WERI-Rb-1 (cell line): ENCODE measurements around the gene PLEKHH2.

Experiments used
- DNase-seq: peaks from one replicate; pipeline ENCODE4 v3.0.0-alpha.2; 2020
- H3K27ac ChIP-seq: fragments of 250-450 bp; sonication (Bioruptor Pico); 2 replicates; pipeline ENCODE4 v1.5.1; 2020; ENCODE audit warnings: mild to moderate bottlenecking, moderate library complexity
- H3K27me3 ChIP-seq: fragments of 250-450 bp; sonication (Bioruptor Pico); 2 replicates; pipeline ENCODE4 v1.5.1; 2021; ENCODE audit warnings: mild to moderate bottlenecking, low read depth, moderate library complexity; ENCODE audit not compliant: insufficient read depth, severe bottlenecking
- H3K36me3 ChIP-seq: fragments of 250-450 bp; sonication (Bioruptor Pico); 2 replicates; pipeline ENCODE4 v1.5.1; 2020; ENCODE audit warnings: mild to moderate bottlenecking, moderate library complexity
- H3K4me3 ChIP-seq: 2 replicates; pipeline ENCODE4 v1.5.1; 2011; ENCODE audit warnings: low read depth, mild to moderate bottlenecking, control low read depth, low read length
- H3K9me3 ChIP-seq: fragments of 250-450 bp; sonication (Bioruptor Pico); 2 replicates; pipeline ENCODE4 v1.5.1; 2021; ENCODE audit warnings: mild to moderate bottlenecking, moderate library complexity; ENCODE audit not compliant: severe bottlenecking
- CTCF ChIP-seq: IDR thresholded peaks from 2 replicates; pipeline ENCODE4 v1.5.1; 2011; ENCODE audit warnings: low read depth, mild to moderate bottlenecking, control low read depth, inconsistent platforms, low read length

The PLEKHH2 gene

GRCh38 chr2:43802135-43802534, 165.1 kb downstream of the PLEKHH2 start:
- no peak for TF ChIP-seq CTCF
- no peaks in the 10 kb centered on the region for H3K36me3 ChIP-seq
- H3K27me3 ChIP-seq: no peaks in the 10 kb centered on the region
- no peak overlapping the region for H3K27ac ChIP-seq
- no peaks in the 10 kb centered on the region for H3K9me3 ChIP-seq
- no peak overlapping the region for H3K4me3 ChIP-seq
- no peak for DNase-seq

GRCh38 chr2:43803113-43803512, 166.1 kb downstream of the PLEKHH2 start:
- Histone ChIP-seq H3K36me3 (no peaks in the 10 kb centered on the region), H3K27ac (no peak overlapping the region), H3K9me3 (no peaks in the 10 kb centered on the region), H3K27me3 (no peaks in the 10 kb centered on the region), H3K4me3 (no peak overlapping the region)
- no peak for DNase-seq
- TF ChIP-seq CTCF: no peak

GRCh38 chr2:43806719-43807031, 169.6 kb downstream of the PLEKHH2 start:
- TF ChIP-seq CTCF: no peak
- no peak overlapping the region for H3K27ac ChIP-seq
- H3K4me3 ChIP-seq: no peak overlapping the region
- no peak for DNase-seq
- H3K27me3 ChIP-seq: no peaks in the 10 kb centered on the region
- no peaks in the 10 kb centered on the region for H3K36me3 ChIP-seq
- H3K9me3 ChIP-seq: no peaks in the 10 kb centered on the region

GRCh38 chr2:43810452-43810851, 173.4 kb downstream of the PLEKHH2 start:
- Histone ChIP-seq H3K9me3 (no peaks in the 10 kb centered on the region), H3K4me3 (no peak overlapping the region), H3K27ac (no peak overlapping the region), H3K27me3 (no peaks in the 10 kb centered on the region), H3K36me3 (no peaks in the 10 kb centered on the region)
- TF ChIP-seq CTCF: no peak
- no peak for DNase-seq

- Histone ChIP-seq H3K4me3 (no peak overlapping the region), H3K9me3 (no peaks in the 10 kb centered on the region), H3K27ac (no peak overlapping the region), H3K36me3 (no peaks in the 10 kb centered on the region), H3K27me3 (no peaks in the 10 kb centered on the region)
- no peak for TF ChIP-seq CTCF
- no peak for DNase-seq
These were observed 173.8 kb downstream of the PLEKHH2 start for GRCh38 chr2:43810888-43811287.

- Histone ChIP-seq H3K9me3 (no peaks in the 10 kb centered on the region), H3K36me3 (no peaks in the 10 kb centered on the region), H3K27me3 (no peaks in the 10 kb centered on the region), H3K27ac (no peak overlapping the region), H3K4me3 (no peak overlapping the region)
- TF ChIP-seq CTCF: no peak
- no peak for DNase-seq
These were observed 174.9 kb downstream of the PLEKHH2 start for GRCh38 chr2:43812006-43812405.
